K562 (cell line): ENCODE results near the gene STMP1. TPM values are rescaled to one million over a fixed set of nuclear protein-coding genes. Genes with fewer than 3 reads are reported as not detected.

Experiments used
- ATAC-seq: fragments of 200-7000 bp; cut with Tn5 transposase; 3 replicates; pipeline ENCODE4 v1.9.1; 2020; ENCODE audit warnings: moderate library complexity
- Bru-seq: library from RNA; stranded (reverse); fragments of 400-500 nt; gene quantifications from one replicate; lab custom pipeline; 2021; lab: Mats Ljungman, UMichigan
- BruChase-seq, 2 experiments: library from RNA; stranded (reverse); fragments of 400-500 nt; gene quantifications; one replicate each; lab custom pipeline; 2021; lab: Mats Ljungman, UMichigan
- BruUV-seq: library from RNA; stranded (reverse); fragments of 400-500 nt; replicated peaks from 2 replicates; lab custom pipeline; 2021; lab: Mats Ljungman, UMichigan
- CTCF ChIA-PET: fragments of 300-600 bp; formaldehyde crosslinking; extraction: SDS; loops from one replicate; lab custom pipeline; 2021; ENCODE audit warnings: low intra/inter-chr PET ratio; lab: Yijun Ruan, JAX
- POLR2A ChIA-PET: fragments of 300-600, 350-650 bp; sonication (Branson Sonifier 250); formaldehyde crosslinking; extraction: SDS; loops from one replicate; lab custom pipeline; 2021; ENCODE audit warnings: antibody characterized with exemption, inconsistent platforms; lab: Yijun Ruan, JAX
- DNase-seq, 4 experiments: peaks; one replicate each; pipeline versions ENCODE4 v3.0.0 to v3.0.0-alpha.2; 2011 to 2018; ENCODE audit warnings: low spot score in 3 of 4, mixed read lengths in 3 of 4; ENCODE audit errors: extremely low read depth in 1 of 4
- FAIRE-seq: peaks from 2 replicates; lab custom pipeline; 2011; peaks lifted over from hg19 to GRCh38; lab: Jason Lieb, UNC
- H2AFZ ChIP-seq: 2 replicates; pipeline ENCODE4 v1.6.0; 2011; ENCODE audit warnings: low read depth, low read length, control low read depth, inconsistent platforms
- H3K27ac ChIP-seq: fragments of 200-600 bp; 3 replicates; pipeline ENCODE4 v1.8.0; 2011; ENCODE audit warnings: low read depth, mild to moderate bottlenecking, control low read depth, inconsistent platforms, low read length, moderate library complexity, mixed read lengths; ENCODE audit errors: extremely low read depth
- H3K27me3 ChIP-seq, 2 experiments: fragments of 300-600 bp in 1 of 2; 2 replicates in 1 of 2; 3 replicates in 1 of 2; pipeline versions ENCODE4 v1.6.0 to v1.8.0; 2011; ENCODE audit warnings: inconsistent platforms in 2 of 2, low read length in 2 of 2, mild to moderate bottlenecking in 1 of 2, mixed read lengths in 1 of 2, moderate library complexity in 1 of 2; ENCODE audit not compliant: control insufficient read depth in 2 of 2, insufficient read depth in 2 of 2
- H3K36me3 ChIP-seq: fragments of 300-600 bp; 3 replicates; pipeline ENCODE4 v1.8.0; 2011; ENCODE audit warnings: mild to moderate bottlenecking, low read length, inconsistent platforms; ENCODE audit not compliant: control insufficient read depth, insufficient read depth
- H3K4me1 ChIP-seq, 2 experiments: fragments of 200-600 bp in 1 of 2; replicated peaks in 1 of 2; 2 replicates in 1 of 2; 3 replicates in 1 of 2; pipeline versions ENCODE4 v1.5.1 to v1.8.0; 2011; ENCODE audit warnings: inconsistent platforms in 2 of 2, low read length in 2 of 2, mild to moderate bottlenecking in 1 of 2, mixed read lengths in 1 of 2, moderate library complexity in 1 of 2; ENCODE audit not compliant: control insufficient read depth in 2 of 2, insufficient read depth in 2 of 2
- H3K4me2 ChIP-seq: 2 replicates; pipeline ENCODE4 v1.6.1; 2011; ENCODE audit warnings: low read length, control low read depth, inconsistent platforms, mixed read lengths; ENCODE audit not compliant: insufficient read depth
- H3K4me3 ChIP-seq: fragments of 200-600 bp; sonication (generic), shearing (Covaris generic); 2 replicates; pipeline ENCODE4 v1.5.1; 2016; ENCODE audit warnings: control low read depth, inconsistent platforms
- H3K79me2 ChIP-seq: fragments of 200-600 bp; 3 replicates; pipeline ENCODE4 v1.8.0; 2011; ENCODE audit warnings: low read length, inconsistent platforms; ENCODE audit not compliant: control insufficient read depth, insufficient read depth
- H3K9ac ChIP-seq, 2 experiments: 2 replicates each; pipeline versions ENCODE4 v1.6.0 to v1.6.1; 2011; ENCODE audit warnings: low read depth in 2 of 2, low read length in 2 of 2, control low read depth in 1 of 2, inconsistent platforms in 1 of 2, mild to moderate bottlenecking in 1 of 2, mixed read lengths in 1 of 2; ENCODE audit not compliant: insufficient read depth in 1 of 2
- H3K9me1 ChIP-seq: one replicate; pipeline ENCODE4 v1.6.0; 2011; ENCODE audit warnings: inconsistent platforms, mild to moderate bottlenecking, low read length, moderate library complexity; ENCODE audit not compliant: control insufficient read depth, insufficient read depth
- H3K9me3 ChIP-seq: replicated peaks from 2 replicates; pipeline ENCODE4 v1.5.1; 2011; ENCODE audit warnings: low read depth, low read length, inconsistent platforms; ENCODE audit not compliant: control insufficient read depth, insufficient read depth
- H4K20me1 ChIP-seq: replicated peaks from 2 replicates; pipeline ENCODE4 v1.6.1; 2011; ENCODE audit warnings: low read length, inconsistent platforms, mixed read lengths; ENCODE audit not compliant: control insufficient read depth, insufficient read depth
- BCOR ChIP-seq: fragments of 450-650 bp; IDR thresholded peaks from 2 replicates; pipeline ENCODE4 v1.6.1; 2016
- ETV6 ChIP-seq, 3 experiments: fragments of 150-350 bp in 1 of 3; sonication (generic) in 1 of 3; formaldehyde crosslinking in 1 of 3; IDR thresholded peaks; 2 replicates each; pipeline versions ENCODE4 v1.6.1 to v1.8.0; 2014 to 2022; ENCODE audit warnings: borderline replicate concordance in 2 of 3, low read depth in 2 of 3, antibody characterized with exemption in 1 of 3, low read length in 1 of 3, mild to moderate bottlenecking in 1 of 3, missing genetic modification reagents in 1 of 3
- HMG20B ChIP-seq: fragments of 250-450 bp; sonication (Bioruptor Pico); IDR thresholded peaks from 2 replicates; pipeline ENCODE4 v1.5.0; 2021; ENCODE audit warnings: mild to moderate bottlenecking
- NFE2 ChIP-seq: IDR thresholded peaks from 2 replicates; pipeline ENCODE4 v1.6.1; 2014; ENCODE audit warnings: antibody characterized with exemption, low read depth
- POU5F1 ChIP-seq: fragments of 150-350 bp; IDR thresholded peaks from 2 replicates; pipeline ENCODE4 v1.6.1; 2014; ENCODE audit warnings: borderline replicate concordance, low read length, low read depth, mild to moderate bottlenecking; ENCODE audit not compliant: partially characterized antibody
- PRPF4 ChIP-seq: fragments of 200-400 bp; formaldehyde crosslinking; IDR thresholded peaks from one replicate; pipeline ENCODE4 v1.6.1; 2017; ENCODE audit warnings: low read length, low read depth, mild to moderate bottlenecking; ENCODE audit not compliant: insufficient read depth, poor library complexity, severe bottlenecking
- RBM25 ChIP-seq: fragments of 200-400 bp; formaldehyde crosslinking; IDR thresholded peaks from 2 replicates; pipeline ENCODE4 v1.6.1; 2018; ENCODE audit warnings: low read length, low read depth, moderate library complexity; ENCODE audit not compliant: severe bottlenecking
- STAG1 ChIP-seq: sonication (generic); formaldehyde crosslinking; IDR thresholded peaks from 2 replicates; pipeline ENCODE4 v1.5.0; 2020; ENCODE audit warnings: missing genetic modification reagents, borderline replicate concordance
- ZFP36 ChIP-seq: fragments of 150-350 bp; IDR thresholded peaks from 2 replicates; pipeline ENCODE4 v1.6.1; 2018; ENCODE audit warnings: low read length, low read depth; ENCODE audit not compliant: partially characterized antibody
- ZNF408 ChIP-seq: fragments of 250-450 bp; sonication (Bioruptor Pico); IDR thresholded peaks from 2 replicates; pipeline ENCODE4 v1.4.0; 2020; ENCODE audit warnings: low read depth, mild to moderate bottlenecking, moderate library complexity
- ZNF766 ChIP-seq: fragments of 200-800 bp; sonication (Bioruptor generic); conservative IDR thresholded peaks from 2 replicates; pipeline ENCODE4 v1.6.1; 2016; ENCODE audit warnings: missing genetic modification characterization, missing compliant biosample characterization
- WGBS: fragments of 100-300 bp; shearing (Covaris generic); methylation state at CpG from one replicate; pipeline ENCODE4 v1.1.6; 2016; ENCODE audit warnings: low coverage, mixed read lengths; ENCODE audit not compliant: insufficient coverage; ENCODE audit errors: missing lambda C conversion rate; 5-methylcytosine and 5-hydroxymethylcytosine counted together
- in situ Hi-C: fragments of 300-500 bp; cut with MboI; formaldehyde crosslinking; loops from 4 replicates; pipeline ENCODE4 v1.15.0; 2018; ENCODE audit warnings: inconsistent platforms, mixed read lengths
- intact Hi-C: fragments of 100-400 bp; cut with micrococcal nuclease; formaldehyde crosslinking; loops from 2 replicates; pipeline ENCODE4 v1.14.2; 2022
- long read RNA-seq, 3 experiments: library from polyadenylated mRNA in 2 of 3; library from RNA in 1 of 3; unstranded in 2 of 3; stranded (forward) in 1 of 3; transcript quantifications; one replicate each; pipeline ENCODE4 v2.0.0, GENCODE V29; 2019 to 2022
- polyA minus RNA-seq, 3 experiments: library from RNA; depleted of rRNA, polyadenylated mRNA; stranded (reverse); fragments of >200 nt; gene quantifications; 2 replicates each; pipeline ENCODE4 v1.2.3, GENCODE V29; 2011
- polyA plus RNA-seq, 8 experiments: library from polyadenylated mRNA; depleted of rRNA in 4 of 8; stranded (reverse) in 5 of 8; unstranded in 3 of 8; fragments of >200 nt; fragmentation: Nextera tagmentation in 2 of 8; fragmentation: Illumina TruSeq in 1 of 8; extraction: Ambion mirVana in 2 of 8; extraction: Trizol in 1 of 8; gene quantifications; 2 replicates each; pipeline versions ENCODE4 v1.2.1 to v1.2.3, GENCODE V29; 2011 to 2014; ENCODE audit warnings: inconsistent platforms in 1 of 8, missing spikeins in 1 of 8
- total RNA-seq, 7 experiments: library from RNA; depleted of rRNA in 6 of 7; stranded (reverse); fragments of >200 nt in 6 of 7; fragmentation: Illumina TruSeq in 2 of 7; extraction: Trizol in 2 of 7; gene quantifications; 2 replicates each; pipeline versions ENCODE4 v1.2.1 to v1.2.3, GENCODE V29; 2011 to 2021; ENCODE audit warnings: low replicate concordance in 1 of 7
- TF ChIP-seq, protein P1 (sequence below): sonication (generic); formaldehyde crosslinking; IDR thresholded peaks from 2 replicates; pipeline ENCODE4 v1.8.0; 2022; ENCODE audit warnings: missing genetic modification reagents, mild to moderate bottlenecking, borderline replicate concordance

STMP1 gene
- total RNA-seq (2011; cell fraction: chromatin; rRNA removed; ENCODE audit: low replicate concordance), result 23.9 and 54.4 TPM in 2 replicates
- total RNA-seq (2011; cell fraction: nucleolus; rRNA removed), result 18.5 and 19.9 TPM in 2 replicates
- 44.6 and 66.5 TPM in 2 replicates for total RNA-seq (2011; cell fraction: nucleoplasm; rRNA removed)
- 10.6 and 18.5 TPM in 2 replicates for total RNA-seq (2014; rRNA removed)
- total RNA-seq (2014; rRNA removed; fragmentation: Illumina TruSeq; extraction: Trizol), result 47.8 and 54.0 TPM in 2 replicates
- 35.1 and 36.5 TPM in 2 replicates for total RNA-seq (2015; rRNA removed; fragmentation: Illumina TruSeq; extraction: Trizol)
- 56.8 and 59.8 TPM in 2 replicates for total RNA-seq (2021)
- polyA plus RNA-seq (2011; rRNA removed), result 58.4 and 66.1 TPM in 2 replicates
- polyA plus RNA-seq (2011; cell fraction: cytosol; rRNA removed), result 16.5 and 48.0 TPM in 2 replicates
- 17.4 and 32.2 TPM in 2 replicates for polyA plus RNA-seq (2011; cell fraction: nucleus; rRNA removed)
- 66.4 and 79.0 TPM in 2 replicates for polyA plus RNA-seq (2012)
- polyA plus RNA-seq (2014; fragmentation: Illumina TruSeq; extraction: Trizol), result 57.9 and 67.7 TPM in 2 replicates
- 100 to 1,000 TPM; 175 to 249 TPM for polyA plus RNA-seq (2014; fragmentation: Nextera tagmentation; extraction: Ambion mirVana)
- 41.5 and 53.9 TPM in 2 replicates for polyA plus RNA-seq (2014; rRNA removed)
- polyA minus RNA-seq (2011; rRNA and poly(A)+ RNA removed), result 35.3 and 55.2 TPM in 2 replicates
- polyA minus RNA-seq (2011; cell fraction: cytosol; rRNA and poly(A)+ RNA removed), result 21.3 and 22.6 TPM in 2 replicates
- 18.3 and 36.7 TPM in 2 replicates for polyA minus RNA-seq (2011; cell fraction: nucleus; rRNA and poly(A)+ RNA removed)
- Bru-seq, nascent RNA, result percentile 96 among the genes with signal in this experiment
- BruChase-seq, experiment 1, labeled RNA remaining after a 2-hour chase, result percentile 91 among the genes with signal in this experiment
- BruChase-seq, experiment 2, labeled RNA remaining after a 6-hour chase, result percentile 84 among the genes with signal in this experiment
- long read RNA-seq, experiment 1, transcript STMP1-202 (3 exons, 2,450 nt), result major isoform, 146 of 179 reads
- long read RNA-seq, experiment 1, partial matches to known transcripts, result 3 of 179 reads
- long read RNA-seq, experiment 1, other reads (novel, unspliced or antisense), result 30 of 179 reads
- long read RNA-seq, experiment 2, transcript STMP1-202 (3 exons, 2,450 nt), result major isoform, 83 of 131 reads
- long read RNA-seq, experiment 2, partial matches to known transcripts, result 7 of 131 reads
- long read RNA-seq, experiment 2, other reads (novel, unspliced or antisense), result 41 of 131 reads
- long read RNA-seq, experiment 3, transcript STMP1-202 (3 exons, 2,450 nt), result major isoform, 102 of 116 reads
- long read RNA-seq, experiment 3, partial matches to known transcripts, result 8 of 116 reads
- long read RNA-seq, experiment 3, other reads (novel, unspliced or antisense), result 5 of 116 reads

DNA sequence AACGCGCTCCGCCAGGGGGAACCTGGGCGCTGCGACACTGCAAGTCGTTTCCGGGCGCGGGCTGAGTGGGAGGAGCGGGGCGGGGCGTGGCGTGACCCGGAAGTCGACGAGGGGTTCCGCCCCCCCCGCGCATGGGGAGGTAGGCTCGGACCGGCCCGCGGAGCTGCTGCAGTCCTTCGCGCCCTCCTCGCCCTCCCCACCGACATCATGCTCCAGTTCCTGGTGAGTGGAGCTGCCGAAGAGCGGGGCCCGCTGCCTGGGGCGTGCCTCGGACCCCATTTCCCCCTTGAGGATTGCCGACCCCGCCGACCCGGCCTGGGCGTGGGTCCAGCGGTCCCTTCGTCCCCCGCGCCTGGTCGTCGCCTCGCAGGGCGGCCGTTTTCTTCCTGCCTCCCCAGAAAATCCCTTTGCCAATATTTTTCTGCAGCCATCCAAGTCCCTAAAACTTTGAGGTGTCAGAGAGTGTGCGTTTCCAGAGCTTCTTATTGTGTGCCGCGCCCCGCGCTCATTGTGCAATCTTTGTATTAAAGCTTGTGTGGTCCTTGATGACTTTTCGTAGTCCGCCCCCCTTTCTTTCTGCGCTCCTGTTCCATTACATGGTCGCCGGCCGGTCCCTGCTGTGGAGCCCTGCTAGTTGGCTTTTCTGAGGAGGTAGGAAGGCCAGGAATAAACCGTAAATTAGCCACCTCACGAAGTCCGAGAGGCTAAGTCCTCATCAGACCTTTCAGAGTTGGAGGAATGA is at the start of gene STMP1:
STMP1 (plus strand) TSS at position 142 of the 742 bp plus-strand sequence.
- H3K4me1 ChIP-seq, result peaks cover 22 to 33% of the 10 kb centered on the region in 2 experiments
- no peaks in the 10 kb centered on the region for H4K20me1 ChIP-seq
- peak; percentile 87 for ATAC-seq
- peaks cover 6% of the 10 kb centered on the region; the same call in 2 of the 3 replicates for H3K36me3 ChIP-seq
- POLR2A ChIA-PET, result interaction anchor here (0.6 to 4.7 kb wide), 16 partner anchors 9 to 480 kb away, joined by 3 to 71 read pairs (median 4); no protein-coding TSS in a partner anchor
- H3K9me1 ChIP-seq, result peaks cover 5% of the 10 kb centered on the region
- peak within 1 kb of the TSS; percentile 85 for H3K27ac ChIP-seq
- H3K9ac ChIP-seq, result peak within 1 kb of the TSS; percentile 86 to 98
- peak within 1 kb of the TSS; percentile 94 for H3K4me2 ChIP-seq
- H3K27me3 ChIP-seq, result no peaks in the 10 kb centered on the region
- CTCF ChIA-PET, result no interaction called here
- peak within 1 kb of the TSS; percentile 91 for H2AFZ ChIP-seq
- peak within 1 kb of the TSS; percentile 82 for H3K4me3 ChIP-seq
- FAIRE-seq, result peak; percentile 70
- H3K79me2 ChIP-seq, result peaks cover 51% of the 10 kb centered on the region
- intact Hi-C loops, result loop anchor here (5.0 to 10.0 kb wide), 2 partner anchors 150 to 1018 kb away; partner anchors contain the start of genes BPGM and CNOT4
- H3K9me3 ChIP-seq, result no peaks in the 10 kb centered on the region
- peak; percentile 98 to 100 (median 99) for DNase-seq
- no TSS peak for BruUV-seq
- under 1% methylated on average over 55 of the region's 60 CpGs for WGBS
- in situ Hi-C loops, result no loop called here
- TF ChIP-seq RBM25 (peak; percentile 72), BCOR (peak; percentile 38; the same call in 1 of the 2 replicates), ZNF766 (CRISPR knock-in tag) (peak; percentile 13; the same call in 1 of the 2 replicates), ETV6 (IDR thresholded peaks at IDR 0.05; ENCODE audit: borderline replicate concordance in 1 of 2, low read depth in 2 of 2, low read length in 1 of 2) (0 out of 4 replicates have a peak, but pooled peaks of 1 of the 2 experiments have one; percentile 70), ETV6 (CRISPR knock-in tag; IDR thresholded peaks at IDR 0.05; ENCODE audit: borderline replicate concordance) (peak; percentile 97), ZNF408 (no peak), NFE2 (0 out of 2 replicates have a peak, but pooled peaks have one; percentile 51), ZFP36 (peak; percentile 47), STAG1 (CRISPR knock-in tag) (peak; percentile 53), PRPF4 (peak; percentile 91), HMG20B (CRISPR knock-in tag) (0 out of 2 replicates have a peak, but pooled peaks have one; percentile 50), POU5F1 (peak; percentile 31)
- TF ChIP-seq, protein P1, sequence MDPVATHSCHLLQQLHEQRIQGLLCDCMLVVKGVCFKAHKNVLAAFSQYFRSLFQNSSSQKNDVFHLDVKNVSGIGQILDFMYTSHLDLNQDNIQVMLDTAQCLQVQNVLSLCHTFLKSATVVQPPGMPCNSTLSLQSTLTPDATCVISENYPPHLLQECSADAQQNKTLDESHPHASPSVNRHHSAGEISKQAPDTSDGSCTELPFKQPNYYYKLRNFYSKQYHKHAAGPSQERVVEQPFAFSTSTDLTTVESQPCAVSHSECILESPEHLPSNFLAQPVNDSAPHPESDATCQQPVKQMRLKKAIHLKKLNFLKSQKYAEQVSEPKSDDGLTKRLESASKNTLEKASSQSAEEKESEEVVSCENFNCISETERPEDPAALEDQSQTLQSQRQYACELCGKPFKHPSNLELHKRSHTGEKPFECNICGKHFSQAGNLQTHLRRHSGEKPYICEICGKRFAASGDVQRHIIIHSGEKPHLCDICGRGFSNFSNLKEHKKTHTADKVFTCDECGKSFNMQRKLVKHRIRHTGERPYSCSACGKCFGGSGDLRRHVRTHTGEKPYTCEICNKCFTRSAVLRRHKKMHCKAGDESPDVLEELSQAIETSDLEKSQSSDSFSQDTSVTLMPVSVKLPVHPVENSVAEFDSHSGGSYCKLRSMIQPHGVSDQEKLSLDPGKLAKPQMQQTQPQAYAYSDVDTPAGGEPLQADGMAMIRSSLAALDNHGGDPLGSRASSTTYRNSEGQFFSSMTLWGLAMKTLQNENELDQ, result peak; percentile 98; the same call in 1 of the 2 replicates
